HCT116 (cell line): ENCODE data around the gene RTN4RL1. TPM values are rescaled to one million over a fixed set of nuclear protein-coding genes. Genes with fewer than 3 reads are reported as not detected.

Source experiments
- ATAC-seq: fragments of 200-7000 bp; cut with Tn5 transposase; 2 replicates; pipeline ENCODE4 v1.9.1; 2020; ENCODE audit warnings: mild to moderate bottlenecking, moderate library complexity
- BruUV-seq: library from RNA; stranded (reverse); fragments of 400-500 nt; replicated peaks from 2 replicates; lab custom pipeline; 2021; lab: Mats Ljungman, UMichigan
- CTCF ChIA-PET: fragments of 300-600 bp; sonication (Branson Sonifier 250); formaldehyde crosslinking; loops from one replicate; lab custom pipeline; 2021; ENCODE audit warnings: antibody characterized with exemption; lab: Charles Lee
- POLR2A ChIA-PET: fragments of 300-600, 350-600 bp; sonication (Branson Sonifier 250); formaldehyde crosslinking; loops from one replicate; lab custom pipeline; 2021; ENCODE audit warnings: antibody characterized with exemption; lab: Charles Lee
- RAD21 ChIA-PET, 2 experiments: fragments of 300-600 bp; sonication (Branson Sonifier 250); formaldehyde crosslinking; loops; one replicate each; lab custom pipeline; 2023; ENCODE audit warnings: low total read pairs in 2 of 2; ENCODE audit not compliant: uncharacterized antibody in 2 of 2, unreplicated experiment in 2 of 2, low non-redundant PET in 1 of 2; lab: Charles Lee
- DNase-seq: peaks from one replicate; pipeline ENCODE4 v3.0.0-alpha.2; 2010; ENCODE audit warnings: low read depth, low spot score
- H2AFZ ChIP-seq: fragments of 200-600 bp; shearing (Covaris generic), sonication (generic); 2 replicates; pipeline ENCODE4 v1.6.1; 2017; ENCODE audit warnings: low read depth, mixed run types, mixed read lengths, antibody characterized with exemption, low read length; ENCODE audit not compliant: poor library complexity, severe bottlenecking
- H3K27ac ChIP-seq: 2 replicates; pipeline ENCODE4 v1.5.1; 2012; ENCODE audit warnings: low read depth, low read length
- H3K27me3 ChIP-seq: fragments of 200-600 bp; sonication (generic); 2 replicates; pipeline ENCODE4 v1.6.1; 2016; ENCODE audit warnings: mixed run types, low read length, mixed read lengths; ENCODE audit not compliant: insufficient read depth
- H3K36me3 ChIP-seq, 2 experiments: fragments of 200-500 bp in 1 of 2; fragments of 200-600 bp in 1 of 2; sonication (Bioruptor generic) in 1 of 2; sonication (generic) in 1 of 2; 2 replicates each; pipeline versions ENCODE4 v1.5.1 to v1.6.1; 2014 to 2016; ENCODE audit warnings: low read length in 2 of 2, inconsistent platforms in 1 of 2, mixed read lengths in 1 of 2, mixed run types in 1 of 2; ENCODE audit not compliant: insufficient read depth in 2 of 2, control insufficient read depth in 1 of 2
- H3K4me1 ChIP-seq, 2 experiments: fragments of 200-600 bp in 1 of 2; sonication (generic) in 1 of 2; 2 replicates each; pipeline versions ENCODE4 v1.5.1 to v1.6.1; 2012 to 2017; ENCODE audit warnings: low read length in 2 of 2, inconsistent platforms in 1 of 2, mild to moderate bottlenecking in 1 of 2, mixed read lengths in 1 of 2, mixed run types in 1 of 2, moderate library complexity in 1 of 2; ENCODE audit not compliant: insufficient read depth in 2 of 2, control insufficient read depth in 1 of 2
- H3K4me2 ChIP-seq: fragments of 200-600 bp; sonication (generic); 2 replicates; pipeline ENCODE4 v1.6.1; 2017; ENCODE audit warnings: mixed run types, low read length, mixed read lengths
- H3K4me3 ChIP-seq, 2 experiments: fragments of 200-600 bp in 1 of 2; sonication (generic) in 1 of 2; replicated peaks in 1 of 2; 2 replicates each; pipeline ENCODE4 v1.5.1; 2011 to 2016; ENCODE audit warnings: low read length in 2 of 2, control low read depth in 1 of 2, low read depth in 1 of 2, mild to moderate bottlenecking in 1 of 2, mixed read lengths in 1 of 2, mixed run types in 1 of 2
- H3K79me2 ChIP-seq: fragments of 200-600 bp; sonication (generic); 2 replicates; pipeline ENCODE4 v1.6.1; 2017; ENCODE audit warnings: mild to moderate bottlenecking, mixed run types, low read length, moderate library complexity, mixed read lengths; ENCODE audit not compliant: insufficient read depth
- H3K9ac ChIP-seq: fragments of 200-600 bp; sonication (generic); 2 replicates; pipeline ENCODE4 v1.6.1; 2016; ENCODE audit warnings: low read length, mixed read lengths
- H3K9me2 ChIP-seq: fragments of 200-600 bp; sonication (generic), shearing (Covaris generic); 2 replicates; pipeline ENCODE4 v1.6.1; 2017; ENCODE audit warnings: mixed run types, mild to moderate bottlenecking, moderate library complexity; ENCODE audit not compliant: insufficient read depth
- H3K9me3 ChIP-seq, 2 experiments: fragments of 200-500 bp in 1 of 2; fragments of 200-600 bp in 1 of 2; sonication (Bioruptor generic) in 1 of 2; sonication (generic) in 1 of 2; 2 replicates each; pipeline ENCODE4 v1.6.1; 2014 to 2017; ENCODE audit warnings: low read length in 2 of 2, mixed read lengths in 2 of 2, inconsistent platforms in 1 of 2, low read depth in 1 of 2, mild to moderate bottlenecking in 1 of 2, mixed run types in 1 of 2, moderate library complexity in 1 of 2; ENCODE audit not compliant: control insufficient read depth in 1 of 2, insufficient read depth in 1 of 2
- H4K20me1 ChIP-seq: fragments of 200-600 bp; sonication (generic), shearing (Covaris generic); 2 replicates; pipeline ENCODE4 v1.6.1; 2017; ENCODE audit warnings: mixed run types, mild to moderate bottlenecking, moderate library complexity; ENCODE audit not compliant: insufficient read depth
- ATF3 ChIP-seq: IDR thresholded peaks from 2 replicates; pipeline ENCODE4 v1.6.1; 2012
- CTCF ChIP-seq, 3 experiments: fragments of 200-600 bp in 1 of 3; sonication (generic) in 1 of 3; IDR thresholded peaks in 2 of 3; conservative IDR thresholded peaks in 1 of 3; 2 replicates each; pipeline ENCODE4 v1.5.1; 2012 to 2017; ENCODE audit warnings: low read depth in 2 of 3, low read length in 2 of 3, antibody characterized with exemption in 1 of 3, borderline replicate concordance in 1 of 3, control low read depth in 1 of 3, mild to moderate bottlenecking in 1 of 3, mixed read lengths in 1 of 3, mixed run types in 1 of 3, moderate library complexity in 1 of 3; ENCODE audit not compliant: insufficient read depth in 1 of 3
- EZH2phosphoT487 ChIP-seq: fragments of 200-600 bp; IDR thresholded peaks from 2 replicates; pipeline ENCODE4 v1.6.1; 2018; ENCODE audit warnings: antibody characterized with exemption, borderline replicate concordance
- FOSL1 ChIP-seq: IDR thresholded peaks from 2 replicates; pipeline ENCODE4 v1.6.1; 2012; ENCODE audit warnings: low read depth
- JUND ChIP-seq: IDR thresholded peaks from 2 replicates; pipeline ENCODE4 v1.6.1; 2012
- POLR2A ChIP-seq: IDR thresholded peaks from 2 replicates; pipeline ENCODE4 v1.7.0; 2011; ENCODE audit warnings: borderline replicate concordance; ENCODE audit not compliant: insufficient read depth, insufficient read length; ENCODE audit errors: extremely low read depth
- POLR2AphosphoS5 ChIP-seq: IDR thresholded peaks from 2 replicates; pipeline ENCODE4 v1.6.1; 2011; ENCODE audit warnings: mild to moderate bottlenecking, low read depth, low read length, moderate library complexity
- RAD21 ChIP-seq: IDR thresholded peaks from 2 replicates; pipeline ENCODE4 v1.6.1; 2012; ENCODE audit warnings: low read depth, mild to moderate bottlenecking
- SIN3A ChIP-seq: IDR thresholded peaks from 2 replicates; pipeline ENCODE4 v1.6.1; 2012; ENCODE audit warnings: low read depth
- SRF ChIP-seq: IDR thresholded peaks from 2 replicates; pipeline ENCODE4 v1.6.1; 2012; ENCODE audit warnings: low read depth
- TCF7L2 ChIP-seq: IDR thresholded peaks from 2 replicates; pipeline ENCODE4 v1.7.0; 2011; ENCODE audit warnings: borderline replicate concordance, inconsistent platforms; ENCODE audit not compliant: insufficient read depth, insufficient read length; ENCODE audit errors: extremely low read depth
- ZBTB33 ChIP-seq: IDR thresholded peaks from 2 replicates; pipeline ENCODE4 v1.6.1; 2011; ENCODE audit warnings: mild to moderate bottlenecking, low read length, moderate library complexity; ENCODE audit not compliant: insufficient replicate concordance; ENCODE audit errors: extremely low read depth
- ZFX ChIP-seq: fragments of 450-650 bp; IDR thresholded peaks from 2 replicates; pipeline ENCODE4 v1.6.1; 2017
- ZNF274 ChIP-seq: fragments of 200-500 bp; sonication (Bioruptor generic); IDR thresholded peaks from 2 replicates; pipeline ENCODE4 v1.6.1; 2014; ENCODE audit warnings: mild to moderate bottlenecking, low read depth, low read length, inconsistent platforms
- intact Hi-C: fragments of 100-400 bp; cut with micrococcal nuclease; formaldehyde crosslinking; loops from 2 replicates; pipeline ENCODE4 v1.10.0; 2022
- total RNA-seq: library from RNA; stranded (reverse); gene quantifications from one replicate; pipeline ENCODE4 v1.2.1, GENCODE V29; 2021; ENCODE audit not compliant: unreplicated experiment
- TF ChIP-seq, protein P1 (sequence below): IDR thresholded peaks from 2 replicates; pipeline ENCODE4 v1.6.1; 2012; ENCODE audit warnings: low read depth

Gene RTN4RL1
- total RNA-seq, 1 experiment from 2014 or later = 3.7 TPM

DNA sequence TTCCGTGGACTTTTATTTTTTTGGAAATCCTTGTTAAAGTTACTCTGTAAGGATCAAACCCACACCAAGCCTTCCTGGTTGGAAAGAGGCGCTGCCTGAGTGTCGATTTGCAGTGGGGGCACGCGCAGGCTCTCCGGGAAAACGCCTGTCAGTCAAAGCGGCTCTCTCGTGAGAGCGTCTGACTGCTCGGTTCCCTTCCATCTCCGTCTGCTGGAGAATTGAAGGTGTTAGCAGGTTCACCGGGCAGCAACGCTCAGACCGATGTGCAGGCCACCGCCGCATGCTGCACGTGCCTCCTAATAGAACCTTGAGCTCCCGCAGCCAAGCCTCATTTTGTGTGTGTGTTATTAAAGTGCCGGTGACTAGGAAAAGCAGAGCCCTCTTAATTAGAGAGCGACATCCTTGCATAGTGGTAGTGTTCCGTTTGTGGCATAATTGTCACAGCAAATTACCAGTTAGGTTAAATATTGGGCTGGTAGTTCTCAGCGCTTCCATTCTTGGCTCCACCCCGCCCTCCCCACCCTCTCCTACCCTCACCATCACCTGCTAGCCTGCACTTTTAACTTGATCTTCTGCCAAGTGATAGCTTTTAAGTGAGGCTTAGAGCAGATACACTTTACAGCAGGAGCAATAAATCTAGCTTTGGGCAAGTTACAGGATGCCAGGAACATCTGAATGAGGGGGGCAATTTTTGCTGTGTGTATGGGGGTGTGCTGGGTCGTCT lies 119.8 kb downstream of the RTN4RL1 start:
- intact Hi-C loops = no loop called here
- H3K4me3 ChIP-seq = no peak overlapping the region
- no peak for TF ChIP-seq CTCF (IDR thresholded peaks at IDR 0.05 in 2 of 3, conservative IDR thresholded peaks at IDR 0.05 in 1 of 3; ENCODE audit: borderline replicate concordance in 1 of 3, insufficient read depth in 1 of 3, low read depth in 2 of 3, low read length in 2 of 3)
- no peak for TF ChIP-seq SRF
- TF ChIP-seq ZNF274 = no peak
- no peak for TF ChIP-seq ATF3
- no peak for TF ChIP-seq ZFX
- TF ChIP-seq, protein P1, sequence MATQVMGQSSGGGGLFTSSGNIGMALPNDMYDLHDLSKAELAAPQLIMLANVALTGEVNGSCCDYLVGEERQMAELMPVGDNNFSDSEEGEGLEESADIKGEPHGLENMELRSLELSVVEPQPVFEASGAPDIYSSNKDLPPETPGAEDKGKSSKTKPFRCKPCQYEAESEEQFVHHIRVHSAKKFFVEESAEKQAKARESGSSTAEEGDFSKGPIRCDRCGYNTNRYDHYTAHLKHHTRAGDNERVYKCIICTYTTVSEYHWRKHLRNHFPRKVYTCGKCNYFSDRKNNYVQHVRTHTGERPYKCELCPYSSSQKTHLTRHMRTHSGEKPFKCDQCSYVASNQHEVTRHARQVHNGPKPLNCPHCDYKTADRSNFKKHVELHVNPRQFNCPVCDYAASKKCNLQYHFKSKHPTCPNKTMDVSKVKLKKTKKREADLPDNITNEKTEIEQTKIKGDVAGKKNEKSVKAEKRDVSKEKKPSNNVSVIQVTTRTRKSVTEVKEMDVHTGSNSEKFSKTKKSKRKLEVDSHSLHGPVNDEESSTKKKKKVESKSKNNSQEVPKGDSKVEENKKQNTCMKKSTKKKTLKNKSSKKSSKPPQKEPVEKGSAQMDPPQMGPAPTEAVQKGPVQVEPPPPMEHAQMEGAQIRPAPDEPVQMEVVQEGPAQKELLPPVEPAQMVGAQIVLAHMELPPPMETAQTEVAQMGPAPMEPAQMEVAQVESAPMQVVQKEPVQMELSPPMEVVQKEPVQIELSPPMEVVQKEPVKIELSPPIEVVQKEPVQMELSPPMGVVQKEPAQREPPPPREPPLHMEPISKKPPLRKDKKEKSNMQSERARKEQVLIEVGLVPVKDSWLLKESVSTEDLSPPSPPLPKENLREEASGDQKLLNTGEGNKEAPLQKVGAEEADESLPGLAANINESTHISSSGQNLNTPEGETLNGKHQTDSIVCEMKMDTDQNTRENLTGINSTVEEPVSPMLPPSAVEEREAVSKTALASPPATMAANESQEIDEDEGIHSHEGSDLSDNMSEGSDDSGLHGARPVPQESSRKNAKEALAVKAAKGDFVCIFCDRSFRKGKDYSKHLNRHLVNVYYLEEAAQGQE = no peak
- no peak for TF ChIP-seq POLR2AphosphoS5
- TF ChIP-seq EZH2phosphoT487 = no peak
- TF ChIP-seq ZBTB33 = no peak
- TF ChIP-seq SIN3A = no peak
- TF ChIP-seq POLR2A = no peak
- TF ChIP-seq JUND = no peak
- no peak for TF ChIP-seq FOSL1
- TF ChIP-seq TCF7L2 = no peak
- no peak for TF ChIP-seq RAD21
- DNase-seq = no peak
- H3K4me2 ChIP-seq = no peak overlapping the region
- H3K36me3 ChIP-seq = no peaks in the 10 kb centered on the region
- H3K9me3 ChIP-seq = no peaks in the 10 kb centered on the region
- H3K4me1 ChIP-seq = no peaks in the 10 kb centered on the region; a peak in 1 of 4 replicates
- RAD21 ChIA-PET = no interaction called here
- H2AFZ ChIP-seq = no peak overlapping the region
- no peaks in the 10 kb centered on the region for H4K20me1 ChIP-seq
- H3K9me2 ChIP-seq = no peaks in the 10 kb centered on the region
- CTCF ChIA-PET = interaction anchor here (1.2 to 1.5 kb wide), 2 partner anchors 121 to 339 kb away, joined by 3 to 5 read pairs; no protein-coding TSS in a partner anchor
- no peak overlapping the region for H3K9ac ChIP-seq
- H3K27ac ChIP-seq = no peak overlapping the region
- peaks cover 16% of the 10 kb centered on the region for H3K27me3 ChIP-seq
- BruUV-seq = no TSS peak
- POLR2A ChIA-PET = no interaction called here
- no peak for ATAC-seq
- no peaks in the 10 kb centered on the region for H3K79me2 ChIP-seq
